Mesothelial cell of epicardium (in vitro differentiated cells): ENCODE measurements around the gene DNAH2. TPM values are rescaled to one million over a fixed set of nuclear protein-coding genes. Genes with fewer than 3 reads are reported as not detected.

Experiments
- DNase-seq, 2 experiments: peaks; one replicate each; pipeline ENCODE4 v3.0.0; 2021; ENCODE audit warnings: low spot score in 2 of 2; ENCODE audit not compliant: unreplicated experiment in 2 of 2
- H3K27ac Mint-ChIP-seq: 2 replicates; pipeline ENCODE4 v1.8.0; 2021; ENCODE audit warnings: mixed read lengths
- H3K27me3 Mint-ChIP-seq: 2 replicates; pipeline ENCODE4 v1.8.0; 2021; ENCODE audit warnings: low read depth, mixed read lengths
- H3K36me3 Mint-ChIP-seq: 2 replicates; pipeline ENCODE4 v1.8.0; 2021; ENCODE audit warnings: mixed read lengths
- H3K4me1 Mint-ChIP-seq: 2 replicates; pipeline ENCODE4 v1.8.0; 2021; ENCODE audit warnings: mixed read lengths
- H3K4me3 Mint-ChIP-seq: 2 replicates; pipeline ENCODE4 v1.8.0; 2021; ENCODE audit warnings: mild to moderate bottlenecking, moderate library complexity, mixed read lengths
- H3K9me3 Mint-ChIP-seq: 2 replicates; pipeline ENCODE4 v1.8.0; 2021; ENCODE audit warnings: mixed read lengths
- CTCF ChIP-seq: fragments of 200-600 bp; sonication (generic); IDR thresholded peaks from one replicate; pipeline ENCODE4 v1.5.0; 2021; ENCODE audit warnings: antibody characterized with exemption; ENCODE audit not compliant: unreplicated experiment
- total RNA-seq: library from RNA; stranded (reverse); gene quantifications from 3 replicates; pipeline ENCODE4 v1.2.1, GENCODE V29; 2021

Gene DNAH2
- total RNA-seq, 1 donor from 2014 or later = 0.18 TPM

- no peaks in the 10 kb centered on the region for H3K36me3 Mint-ChIP-seq
- H3K27ac Mint-ChIP-seq = peak overlapping the region; percentile 89
- peaks cover 21% of the 10 kb centered on the region for H3K4me1 Mint-ChIP-seq
- DNase-seq = no peak
- TF ChIP-seq CTCF = no peak
- H3K4me3 Mint-ChIP-seq = peak overlapping the region; percentile 86
- no peaks in the 10 kb centered on the region for H3K9me3 Mint-ChIP-seq
- H3K27me3 Mint-ChIP-seq = peaks cover 55% of the 10 kb centered on the region
Measured at GRCh38 chr17:7715936-7716886, 1.3 kb upstream of the DNAH2 start.

- no peaks in the 10 kb centered on the region for H3K36me3 Mint-ChIP-seq
- peak overlapping the region; percentile 86 for H3K4me3 Mint-ChIP-seq
- no peak for TF ChIP-seq CTCF
- no peaks in the 10 kb centered on the region for H3K9me3 Mint-ChIP-seq
- DNase-seq = no peak
- H3K27me3 Mint-ChIP-seq = peaks cover 50% of the 10 kb centered on the region
- H3K4me1 Mint-ChIP-seq = peaks cover 21% of the 10 kb centered on the region
- H3K27ac Mint-ChIP-seq = no peak overlapping the region
Measured at GRCh38 chr17:7717756-7718350, 309 bp downstream of the DNAH2 start.

GRCh38 chr17:7719661-7720060 lies 2.1 kb downstream of the DNAH2 start:
- H3K27me3 Mint-ChIP-seq = peaks cover 46% of the 10 kb centered on the region
- no peaks in the 10 kb centered on the region for H3K9me3 Mint-ChIP-seq
- no peak overlapping the region for H3K27ac Mint-ChIP-seq
- TF ChIP-seq CTCF = no peak
- peaks cover 21% of the 10 kb centered on the region for H3K4me1 Mint-ChIP-seq
- H3K4me3 Mint-ChIP-seq = no peak overlapping the region
- H3K36me3 Mint-ChIP-seq = no peaks in the 10 kb centered on the region
- no peak for DNase-seq

GRCh38 chr17:7720125-7720524 lies 2.6 kb downstream of the DNAH2 start:
- Mint-ChIP-seq H3K4me3 (no peak overlapping the region), H3K9me3 (no peaks in the 10 kb centered on the region), H3K36me3 (no peaks in the 10 kb centered on the region), H3K4me1 (peaks cover 21% of the 10 kb centered on the region), H3K27ac (no peak overlapping the region), H3K27me3 (peaks cover 46% of the 10 kb centered on the region)
- no peak for TF ChIP-seq CTCF
- DNase-seq = no peak

- Mint-ChIP-seq H3K4me1 (peaks cover 12% of the 10 kb centered on the region), H3K36me3 (no peaks in the 10 kb centered on the region), H3K9me3 (no peaks in the 10 kb centered on the region), H3K27me3 (peaks cover 46% of the 10 kb centered on the region), H3K4me3 (no peak overlapping the region), H3K27ac (no peak overlapping the region)
- no peak for TF ChIP-seq CTCF
- no peak for DNase-seq
Measured at GRCh38 chr17:7721612-7722011, 4.1 kb downstream of the DNAH2 start.
